ENCODE results near the gene ZNF207.
"Not testable (repeated sequence)": the region's sequence is repeated elsewhere in the genome, so short reads cannot be mapped to it uniquely, and the experiment has no call there.

The ZNF207 gene

DNA sequence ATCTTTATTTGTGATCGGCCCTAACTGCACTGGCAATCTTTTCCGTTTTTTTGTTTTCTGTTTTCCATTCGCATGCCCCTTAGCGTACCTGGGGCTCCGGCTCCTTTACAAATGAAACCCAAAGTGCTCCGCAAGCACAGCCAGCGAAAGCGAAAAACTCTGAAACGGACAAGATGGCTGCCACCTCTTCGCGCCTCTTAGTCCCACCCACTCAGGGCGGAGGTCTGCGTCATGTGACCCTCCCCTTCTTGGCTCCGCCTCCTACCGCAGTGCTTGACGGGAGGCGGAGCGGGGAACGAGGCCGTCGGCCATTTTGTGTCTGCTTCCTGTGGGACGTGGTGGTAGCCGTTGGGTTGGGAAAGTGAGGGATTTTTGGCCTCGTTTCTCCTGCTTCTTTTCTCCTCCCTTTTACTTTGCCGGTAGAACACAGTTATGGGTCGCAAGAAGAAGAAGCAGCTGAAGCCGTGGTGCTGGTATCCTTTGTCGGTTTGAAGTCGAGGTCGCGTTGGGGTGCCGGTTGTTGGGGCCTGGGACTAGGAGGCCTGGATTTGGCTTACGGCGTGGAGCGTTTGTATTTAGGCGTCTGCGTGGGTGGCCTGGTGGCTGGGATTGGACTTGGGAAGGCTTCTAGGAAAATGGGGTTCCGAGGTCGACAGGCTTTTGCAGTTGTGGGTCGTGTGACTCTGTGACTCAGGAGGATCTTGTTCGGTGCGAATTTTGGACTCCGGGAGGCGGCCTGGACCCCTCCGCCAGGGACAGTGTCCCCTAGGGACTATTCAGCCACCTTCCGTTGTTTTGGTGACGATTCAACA lies at the start of gene ZNF207:
Gene ZNF207 (plus strand): TSS at position 304 of the 812 bp plus-strand sequence. CDS start 129 bp downstream, at position 433.
- peak; percentile 91 for DNase-seq (ENCODE audit: low read depth, low spot score)

DNA sequence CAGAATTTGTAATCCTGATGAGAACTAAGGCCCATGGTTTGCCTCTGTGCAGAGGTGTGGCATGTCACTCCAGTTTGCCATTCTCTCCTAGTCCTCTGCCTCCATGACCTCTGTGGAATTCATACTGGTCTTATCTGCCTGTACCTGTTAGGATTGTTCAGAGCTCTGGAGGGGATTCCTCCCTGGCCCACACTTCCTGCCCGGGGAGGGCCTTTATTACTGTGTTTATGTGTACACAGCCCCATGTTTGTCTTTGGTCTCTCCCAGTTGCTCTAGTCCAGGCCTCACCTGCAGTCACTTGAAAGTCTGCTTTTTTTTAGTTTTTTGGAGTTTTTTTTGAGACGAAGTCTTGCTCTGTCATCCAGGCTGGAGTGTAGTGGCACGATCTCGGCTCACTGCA lies 47.9 kb upstream of the ZNF207 start:
- no peak for DNase-seq (ENCODE audit: low read depth, low spot score)

DNA sequence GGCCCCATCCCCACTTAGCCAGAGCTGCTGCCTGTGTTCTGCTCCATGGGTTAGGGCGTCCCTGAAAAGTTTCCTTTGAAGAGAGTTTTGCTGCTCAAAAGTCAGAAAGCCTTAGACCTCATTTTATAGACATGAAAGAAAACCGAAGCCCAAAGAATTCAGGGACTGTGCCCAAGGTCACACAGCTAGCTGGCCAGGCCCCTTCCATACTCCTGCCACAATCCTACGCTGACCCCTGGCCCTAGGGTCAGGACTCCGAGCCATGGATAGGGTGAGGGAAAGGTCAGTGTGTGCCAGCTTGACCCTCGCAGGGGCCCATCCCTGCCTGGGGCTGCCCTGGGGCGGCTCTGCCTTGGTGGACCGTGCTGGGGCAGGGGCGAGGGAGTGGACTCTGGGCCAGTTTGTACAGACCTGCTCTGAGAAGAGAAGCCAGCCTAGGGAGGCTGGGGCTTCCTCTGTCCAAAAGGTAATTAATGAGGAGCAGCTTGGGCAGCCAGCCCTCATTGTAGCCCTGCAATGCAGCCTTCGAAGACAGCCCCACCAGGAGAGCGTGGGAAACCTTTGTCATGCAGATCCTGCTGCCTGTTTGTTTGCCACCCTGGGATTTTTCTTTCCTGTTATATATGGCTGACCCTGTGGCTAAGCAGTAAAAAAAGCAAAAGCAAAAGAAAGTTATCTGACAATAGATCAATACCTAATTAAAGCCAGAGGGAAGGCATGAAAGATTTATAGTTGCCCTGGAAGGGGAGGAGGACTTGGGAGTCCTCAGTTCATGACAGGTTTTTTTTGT lies 46.9 kb upstream of the ZNF207 start:
- no peak for DNase-seq (ENCODE audit: low read depth, low spot score)

DNA sequence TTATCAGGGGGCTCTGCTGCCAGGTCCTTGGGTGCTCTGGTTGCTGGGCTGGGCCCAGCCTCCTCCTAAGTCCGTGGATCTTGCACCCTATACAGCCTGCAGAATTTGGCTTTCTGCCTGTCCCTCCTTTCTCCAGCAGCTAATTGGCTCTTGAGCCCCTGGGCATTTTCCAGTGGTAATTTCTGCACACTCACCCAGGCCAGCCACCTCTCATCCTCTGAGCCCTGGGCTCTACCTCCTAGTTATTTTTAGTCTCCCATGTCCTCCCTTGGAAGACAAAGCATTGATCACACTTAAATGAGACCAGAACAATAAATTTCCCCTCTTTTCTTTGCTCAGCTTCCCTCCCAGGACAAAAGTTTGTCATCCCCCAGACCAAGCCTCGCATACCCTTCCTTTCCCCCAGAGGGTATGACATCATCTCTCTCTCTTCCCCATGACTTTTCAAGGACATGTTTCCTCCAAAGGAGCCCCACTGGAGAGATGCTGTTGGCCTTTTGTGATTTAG lies 46.1 kb upstream of the ZNF207 start:
- DNase-seq (ENCODE audit: low read depth, low spot score): no peak

DNA sequence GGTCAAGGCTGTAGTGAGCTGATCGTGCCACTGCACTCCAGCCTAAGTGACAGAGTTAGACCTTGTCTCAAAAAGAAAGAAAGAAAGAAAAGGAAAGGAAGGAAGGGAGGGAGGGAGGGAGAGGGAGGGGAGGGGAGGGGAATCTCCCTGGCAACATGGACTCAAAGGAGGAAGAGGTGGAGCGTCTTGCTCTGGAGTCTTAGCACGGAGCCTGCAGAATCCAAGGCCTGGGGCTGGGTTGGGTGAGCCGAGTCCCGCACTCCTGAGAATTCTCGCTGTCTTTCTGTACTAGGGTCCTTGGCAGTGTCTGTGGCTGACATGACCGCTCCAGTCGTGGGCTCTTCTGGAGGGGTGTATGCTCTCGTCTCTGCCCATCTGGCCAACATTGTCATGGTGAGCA lies 44.9 kb upstream of the ZNF207 start:
- DNase-seq (ENCODE audit: low read depth, low spot score): no peak

DNA sequence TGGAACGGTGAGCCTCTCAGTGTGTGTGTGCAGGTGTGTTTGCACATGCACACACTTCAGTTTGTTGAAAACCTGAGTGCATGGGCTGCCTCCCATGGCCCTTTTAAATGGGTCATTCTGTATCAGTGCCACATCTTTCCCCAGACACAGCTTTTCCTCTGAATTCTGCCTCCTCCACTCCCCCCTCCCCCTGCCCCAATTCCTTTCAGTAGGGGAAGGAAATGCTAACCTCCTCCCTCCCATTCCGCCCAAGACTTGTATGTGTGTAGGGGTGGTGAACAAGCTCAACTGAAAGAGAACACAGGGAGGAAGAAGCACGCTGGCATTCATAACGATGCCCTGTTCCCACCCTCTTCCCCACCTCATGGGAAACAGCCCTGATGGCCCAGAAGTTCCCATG lies 42.3 kb upstream of the ZNF207 start:
- no peak for DNase-seq (ENCODE audit: low read depth, low spot score)

DNA sequence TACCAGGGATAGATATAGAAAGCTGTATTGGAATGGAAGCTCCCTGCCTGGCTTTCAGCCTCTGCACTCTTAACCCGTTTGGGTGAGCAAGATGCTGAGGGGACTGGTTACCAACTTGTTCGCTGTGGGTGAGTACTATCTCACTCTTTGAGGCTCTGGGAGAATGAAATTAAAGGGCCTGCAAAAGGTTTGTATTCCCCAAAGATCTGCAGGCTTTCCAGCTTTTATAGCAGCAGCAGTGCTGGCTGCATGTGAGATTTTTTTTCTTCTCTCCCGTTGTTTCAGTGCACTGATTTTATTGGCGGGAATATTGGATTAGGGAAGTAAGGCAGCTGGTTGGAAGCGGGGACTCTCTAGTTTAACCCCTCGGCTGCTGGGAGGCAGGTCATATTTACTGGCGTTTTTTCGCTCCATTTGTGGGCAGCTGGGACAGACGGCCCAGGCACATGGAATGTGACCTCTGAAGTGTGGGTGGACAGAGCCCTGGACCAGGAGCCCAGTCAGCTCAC lies 38.9 kb upstream of the ZNF207 start:
- no peak for DNase-seq (ENCODE audit: low read depth, low spot score)

DNA sequence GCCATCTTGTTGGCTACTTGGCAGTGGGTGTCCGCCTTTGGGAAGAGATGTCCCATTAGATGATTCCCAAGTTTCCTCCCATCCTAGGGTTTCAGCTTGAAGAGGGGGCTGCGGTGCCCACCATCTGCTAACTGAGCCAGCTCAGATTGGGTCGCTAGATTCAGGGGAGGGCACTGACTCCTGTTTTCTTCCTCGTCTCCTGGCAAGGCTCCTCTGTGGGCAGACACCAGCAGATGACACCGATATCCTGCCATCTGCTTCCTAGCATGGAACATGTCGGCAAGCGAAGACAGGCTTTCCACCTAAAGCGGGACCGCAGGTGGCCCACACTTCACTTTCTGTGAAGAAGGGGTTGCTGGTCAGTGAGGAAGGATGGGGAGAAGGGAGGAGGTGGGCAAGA lies 35.3 kb upstream of the ZNF207 start:
- no peak for DNase-seq (ENCODE audit: low read depth, low spot score)

DNA sequence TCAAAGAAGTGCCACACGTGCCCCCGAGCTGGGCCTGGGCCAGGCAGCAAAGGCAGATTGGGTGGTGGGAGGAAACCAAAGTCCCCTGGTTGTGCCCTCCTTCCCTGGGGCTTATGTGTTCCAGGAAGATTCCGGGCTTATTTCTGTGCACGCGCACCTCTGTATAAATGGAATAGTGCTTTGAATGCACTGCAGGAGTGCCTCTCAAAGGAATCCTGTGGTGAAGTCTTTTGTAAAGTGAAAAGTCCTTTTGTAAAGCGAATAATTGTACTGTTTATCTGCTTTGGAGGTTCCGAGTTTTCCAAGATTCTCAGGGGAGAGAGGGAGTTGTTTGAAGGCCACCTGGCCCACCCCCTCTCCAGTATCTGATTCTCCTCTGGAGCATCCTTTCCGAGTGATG lies 34.8 kb upstream of the ZNF207 start:
- DNase-seq (ENCODE audit: low read depth, low spot score): no peak

DNA sequence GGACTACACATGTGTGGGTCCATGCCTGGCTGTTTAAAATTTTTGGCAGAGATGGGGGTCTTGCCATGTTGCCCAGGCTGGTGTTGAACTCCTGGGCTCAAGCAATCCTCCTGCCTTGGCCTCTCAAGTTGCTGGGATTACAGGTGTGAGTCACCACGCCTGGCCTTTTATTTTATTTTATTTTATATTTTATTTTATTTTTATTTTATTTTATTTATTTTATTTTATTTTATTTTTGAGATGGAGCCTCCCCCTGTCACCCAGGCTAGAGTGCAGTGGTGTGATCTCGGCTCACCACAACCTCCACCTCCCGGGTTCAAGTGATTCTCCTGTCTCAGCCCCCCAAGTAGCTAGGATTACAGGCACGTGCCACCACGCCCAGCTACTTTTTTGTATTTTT lies 33.3 kb upstream of the ZNF207 start:
- DNase-seq (ENCODE audit: low read depth, low spot score): not testable (repeated sequence)

DNA sequence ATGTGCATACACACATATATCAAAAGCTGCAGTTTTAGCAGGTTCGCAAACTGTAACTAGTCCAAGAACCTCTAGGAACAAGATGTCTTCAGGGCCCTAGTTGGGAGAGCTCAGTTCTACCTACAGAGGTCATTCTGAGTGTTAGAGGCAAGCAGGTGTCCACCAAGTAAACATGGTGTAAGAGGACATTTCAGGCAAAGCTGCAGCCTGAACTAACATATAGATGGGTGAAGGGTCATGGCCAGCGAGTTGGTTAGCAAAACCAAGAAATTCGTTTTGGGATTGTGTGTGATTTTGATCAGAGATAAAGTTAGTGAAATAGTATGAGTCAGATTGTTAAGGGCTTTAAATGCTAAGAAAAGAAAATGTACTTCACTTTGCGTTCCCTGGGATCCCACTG lies 32.6 kb upstream of the ZNF207 start:
- DNase-seq (ENCODE audit: low read depth, low spot score): no peak

DNA sequence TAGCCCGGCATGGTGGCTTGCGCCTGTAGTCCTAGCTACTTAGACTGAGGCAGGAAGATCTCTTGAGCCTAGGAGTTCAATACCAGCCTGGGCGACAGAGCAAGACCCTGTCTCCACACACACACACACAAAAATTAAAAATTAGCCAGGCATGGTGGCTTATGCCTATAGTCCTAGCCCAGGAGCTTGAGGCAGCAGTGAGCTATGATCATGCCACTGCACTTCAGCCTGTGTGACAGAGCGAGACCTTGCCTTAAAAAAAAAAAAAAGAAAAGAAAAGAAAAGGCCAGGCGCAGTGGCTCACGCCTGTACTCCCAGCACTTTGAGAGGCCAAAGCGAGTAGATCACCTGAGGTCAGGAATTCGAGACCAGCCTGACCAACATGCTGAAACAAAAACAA lies 31.9 kb upstream of the ZNF207 start:
- DNase-seq (ENCODE audit: low read depth, low spot score): no peak

DNA sequence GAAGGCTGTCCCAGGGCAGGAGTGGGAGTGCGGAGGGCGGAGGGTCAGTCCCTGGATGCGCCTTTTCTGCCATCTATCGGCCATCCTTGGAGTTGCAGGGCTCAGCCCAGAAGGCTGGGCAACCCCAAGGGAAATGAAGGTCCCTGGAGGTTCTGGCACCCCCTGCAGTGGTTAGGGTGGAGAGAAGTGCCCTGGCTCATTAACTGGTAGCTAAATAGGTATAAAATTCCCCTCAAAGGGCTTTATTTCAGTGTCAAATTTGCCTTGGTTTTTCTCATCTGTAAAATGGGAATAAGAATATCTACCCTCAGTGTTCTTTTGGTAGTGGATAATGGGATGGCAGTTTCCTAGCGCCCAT lies 30.4 kb upstream of the ZNF207 start:
- peak; percentile 43 for DNase-seq (ENCODE audit: low read depth, low spot score)

DNA sequence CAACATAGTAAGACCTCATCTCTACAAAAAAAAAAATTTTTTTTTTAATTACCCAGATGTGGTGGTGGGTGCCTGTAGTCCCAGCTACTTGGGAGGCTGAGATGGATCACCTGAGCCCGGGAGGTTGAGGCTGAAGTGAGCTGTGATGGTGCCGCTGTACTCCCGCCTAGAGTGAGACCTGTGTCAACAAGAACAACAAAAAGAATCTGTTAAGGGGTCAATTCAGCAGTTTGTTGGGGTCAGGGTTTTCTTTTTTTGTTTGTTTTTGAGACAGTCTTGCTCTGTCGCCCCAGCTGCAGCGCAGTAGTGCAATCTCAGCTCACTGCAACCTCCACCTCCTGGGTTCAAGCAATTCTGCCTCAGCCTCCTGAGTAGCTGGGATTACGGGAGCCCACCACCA lies 29.9 kb upstream of the ZNF207 start:
- not testable (repeated sequence) for DNase-seq (ENCODE audit: low read depth, low spot score)

DNA sequence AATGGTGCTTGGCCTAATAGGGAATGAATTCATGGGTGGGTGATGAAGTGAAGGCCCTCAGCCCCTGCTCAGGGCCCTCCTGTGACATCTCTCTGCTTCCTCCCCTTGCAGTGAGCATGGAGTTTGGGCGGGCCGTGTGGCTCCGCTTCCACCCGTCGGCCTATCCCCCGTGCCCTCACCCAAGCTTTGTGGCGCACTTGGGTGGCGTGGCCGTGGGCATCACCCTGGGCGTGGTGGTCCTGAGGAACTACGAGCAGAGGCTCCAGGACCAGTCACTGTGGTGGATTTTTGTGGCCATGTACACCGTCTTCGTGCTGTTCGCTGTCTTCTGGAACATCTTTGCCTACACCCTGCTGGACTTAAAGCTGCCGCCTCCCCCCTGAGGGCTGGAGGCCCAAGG lies 29.1 kb upstream of the ZNF207 start:
- no peak for DNase-seq (ENCODE audit: low read depth, low spot score)

DNA sequence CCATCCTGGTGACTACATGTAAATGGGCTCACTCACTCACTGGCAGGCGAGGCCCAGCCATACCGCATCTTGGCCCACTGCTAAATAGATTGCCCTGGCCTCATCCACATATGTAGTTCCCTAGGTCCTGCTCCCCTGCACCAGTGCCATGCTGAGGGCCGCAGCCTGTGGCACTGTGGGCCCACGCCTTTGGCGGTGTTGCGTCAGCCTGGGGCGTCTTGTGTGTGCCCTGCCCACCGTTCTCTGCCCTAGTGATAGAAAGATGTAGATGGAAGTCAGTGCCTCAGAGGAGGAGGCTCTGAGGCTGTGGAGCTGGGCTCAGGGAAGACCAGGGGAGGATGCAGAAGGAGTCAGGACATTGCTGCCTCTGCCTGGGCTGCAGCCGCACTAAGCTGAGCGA lies 26.9 kb upstream of the ZNF207 start:
- DNase-seq (ENCODE audit: low read depth, low spot score): no peak

DNA sequence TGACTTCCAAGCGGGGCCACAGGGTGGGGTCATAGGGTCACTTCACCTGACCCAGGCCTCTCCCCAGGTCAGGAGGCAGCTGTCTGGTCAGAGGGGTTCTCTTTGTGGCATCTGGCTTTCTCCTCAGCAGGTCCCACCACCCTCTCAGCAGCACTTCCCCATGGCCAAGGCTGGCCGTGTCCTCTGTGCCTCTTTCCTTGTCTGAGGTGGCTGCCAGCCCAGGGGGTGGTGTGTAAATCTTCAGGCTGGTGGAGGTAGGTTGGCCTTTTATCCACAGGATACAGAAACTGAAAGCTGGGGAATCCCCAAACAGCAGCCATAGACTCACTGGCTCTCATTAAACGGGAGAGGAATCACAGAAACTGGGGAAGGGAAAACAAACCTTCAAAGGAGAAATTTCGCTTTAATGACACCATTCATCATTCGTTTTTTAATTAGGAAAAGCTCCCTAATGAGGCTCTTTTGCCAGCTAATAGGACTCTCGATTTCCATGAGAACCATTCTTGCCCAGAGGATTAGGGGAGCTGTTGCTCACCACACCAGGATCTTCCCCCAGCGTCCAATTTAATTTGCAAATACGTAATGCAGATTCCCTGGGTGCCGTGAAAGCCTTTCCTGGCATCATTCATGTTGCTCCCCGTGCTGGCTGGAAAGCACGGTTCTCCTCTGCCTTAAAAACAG lies 26.0 kb upstream of the ZNF207 start:
- DNase-seq (ENCODE audit: low read depth, low spot score): no peak

DNA sequence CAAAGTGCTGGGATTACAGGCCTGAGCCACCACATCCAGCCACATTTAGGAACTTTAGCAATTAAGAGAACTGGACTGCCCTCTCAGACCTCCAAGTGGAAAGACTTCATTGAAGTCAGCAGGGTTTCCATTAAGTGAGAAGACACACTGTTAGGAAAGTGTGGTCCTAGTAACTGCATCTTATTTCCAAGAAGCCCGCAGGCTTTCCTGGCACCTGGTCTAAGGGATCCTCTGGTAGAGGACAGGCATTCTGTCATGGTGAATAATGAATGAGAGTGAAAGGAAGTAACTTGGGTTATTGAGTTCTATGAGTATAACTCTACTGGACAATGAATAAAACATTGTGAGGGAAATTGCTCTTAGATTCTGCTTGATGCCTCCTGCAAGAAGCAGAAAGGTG lies 22.0 kb upstream of the ZNF207 start:
- DNase-seq (ENCODE audit: low read depth, low spot score): no peak

DNA sequence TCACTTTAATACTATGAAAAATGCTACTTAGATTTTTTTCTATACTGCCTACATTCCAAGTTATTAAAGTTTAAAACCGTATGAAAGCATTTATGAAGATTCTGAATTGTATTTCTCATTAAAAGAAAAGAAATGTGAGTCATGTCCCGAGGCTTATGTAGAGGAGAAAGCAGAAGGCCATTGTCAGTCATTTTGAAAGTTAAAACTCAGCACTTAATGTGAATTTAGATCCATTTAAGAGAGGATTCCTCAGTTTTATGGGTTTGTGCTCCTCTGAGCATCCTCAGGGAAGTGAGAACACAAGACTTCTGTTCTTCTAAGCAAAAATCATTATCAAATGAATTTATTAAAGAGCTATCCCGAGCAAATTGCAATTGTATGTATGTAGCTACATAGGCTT lies 19.8 kb upstream of the ZNF207 start:
- DNase-seq (ENCODE audit: low read depth, low spot score): no peak

DNA sequence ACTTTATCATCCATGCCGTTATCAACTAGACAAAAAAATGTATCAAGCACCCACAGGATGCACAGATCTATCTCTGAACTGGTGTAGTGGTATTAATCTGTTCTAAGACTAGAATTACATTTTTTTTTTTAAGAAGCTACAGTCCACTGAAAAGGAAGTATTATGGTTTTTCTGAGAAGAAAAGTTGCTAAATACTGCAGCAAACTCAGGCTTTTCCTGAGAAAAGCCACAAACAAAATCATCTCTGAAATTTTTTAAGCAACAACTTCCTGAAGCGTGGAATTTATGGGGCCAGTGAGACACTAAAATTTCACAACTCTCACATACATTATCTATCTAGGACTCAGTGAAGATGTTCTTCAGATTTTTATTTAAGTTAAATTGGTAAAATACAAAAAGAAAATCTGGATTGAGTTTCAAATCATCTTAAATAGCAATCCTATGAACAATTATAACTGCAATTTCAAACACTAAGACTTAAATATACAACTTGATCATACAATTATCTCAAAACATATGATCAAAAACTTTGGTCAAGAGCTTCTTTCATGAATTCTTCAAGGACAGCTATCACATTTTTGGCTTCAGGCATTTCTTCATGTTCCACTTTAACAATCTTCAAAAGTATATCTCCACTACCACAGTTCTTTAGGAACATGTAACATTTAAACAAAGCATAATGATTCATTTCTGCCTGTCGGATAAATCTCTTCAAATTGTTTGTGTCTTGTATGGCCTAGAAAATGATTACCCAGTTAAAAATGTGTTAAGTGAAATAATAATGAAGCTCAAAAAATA lies 18.5 kb upstream of the ZNF207 start:
- no peak for DNase-seq (ENCODE audit: low read depth, low spot score)

DNA sequence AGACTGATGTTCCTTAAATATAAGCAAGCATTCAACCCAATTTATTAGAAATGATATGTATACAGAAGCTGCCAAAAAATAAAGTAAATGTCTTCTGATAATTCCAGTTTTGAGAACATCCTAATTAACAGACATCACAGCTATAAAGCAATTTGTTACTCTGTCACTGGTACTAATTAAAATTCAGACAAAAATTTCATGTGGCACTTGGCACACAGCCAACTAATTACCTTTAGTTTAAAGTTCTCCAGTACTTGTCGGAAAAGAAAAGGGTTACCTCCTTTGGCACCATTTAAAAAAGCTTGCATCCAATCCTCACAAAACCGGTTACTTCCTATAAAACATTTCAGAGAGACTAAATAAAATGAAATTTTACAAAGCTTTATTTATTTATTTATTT lies 16.8 kb upstream of the ZNF207 start:
- no peak for DNase-seq (ENCODE audit: low read depth, low spot score)

Measured in activated CD4-positive, CD25-positive, alpha-beta regulatory T cell treated with anti-CD3 and anti-CD28 coated beads, Interleukin-2, amount 50 U/mL, for 16 hours (primary cell).